Upper lobe of right lung (tissue), 1 donor: ENCODE results near the gene RIPOR3. TPM values are rescaled to one million over a fixed set of nuclear protein-coding genes. Genes with fewer than 3 reads are reported as not detected.
A peak's percentile ranks its signal among the peaks of the same experiment; 100 is the strongest.
"Not testable (repeated sequence)": the region's sequence is repeated elsewhere in the genome, so short reads cannot be mapped to it uniquely, and the experiment has no call there.

Experiments used
- ATAC-seq: fragments of 200-7000 bp; cut with Tn5 transposase; one replicate; pipeline ENCODE4 v1.9.1; 2020; ENCODE audit warnings: mild to moderate bottlenecking, moderate library complexity
- DNase-seq: peaks from one replicate; pipeline ENCODE4 v3.0.0-alpha.2; 2020
- H3K27ac ChIP-seq: fragments of 200-600 bp; one replicate; pipeline ENCODE4 v1.8.0; 2022
- H3K27me3 ChIP-seq: fragments of 200-600 bp; one replicate; pipeline ENCODE4 v1.8.0; 2022; ENCODE audit warnings: mild to moderate bottlenecking
- H3K36me3 ChIP-seq: fragments of 200-600 bp; one replicate; pipeline ENCODE4 v1.8.0; 2022
- H3K4me1 ChIP-seq: fragments of 200-600 bp; one replicate; pipeline ENCODE4 v1.8.0; 2022
- H3K4me3 ChIP-seq: fragments of 200-600 bp; one replicate; pipeline ENCODE4 v1.8.0; 2022; ENCODE audit warnings: mild to moderate bottlenecking
- H3K9me3 ChIP-seq: fragments of 200-600 bp; one replicate; pipeline ENCODE4 v1.8.0; 2022
- CTCF ChIP-seq: fragments of 200-600 bp; IDR thresholded peaks from one replicate; pipeline ENCODE4 v1.8.0; 2022; ENCODE audit warnings: antibody characterized with exemption
- intact Hi-C: fragments of 100-400 bp; cut with DNase I; formaldehyde crosslinking; loops from one replicate; pipeline ENCODE4 v1.11.0; 2022
- total RNA-seq: library from RNA; stranded (reverse); fragmentation: NEBNext Ultra II Directional; extraction: Animal tissue kit (Norgen Biotek cat#: 25700); gene quantifications from one replicate; pipeline ENCODE4 v1.2.1, GENCODE V29; 2021
- donor health status: DM: no; HTN: yes; CAD: no; lungs with severe emphysema.

Gene RIPOR3
- total RNA-seq, 1 donor from 2014 or later = 6.8 TPM

- intact Hi-C loops = no loop called here
- no peak for TF ChIP-seq CTCF
- Histone ChIP-seq H3K27ac (no peak overlapping the region), H3K4me1 (no peaks in the 10 kb centered on the region), H3K9me3 (no peaks in the 10 kb centered on the region), H3K36me3 (no peaks in the 10 kb centered on the region), H3K4me3 (no peak overlapping the region), H3K27me3 (peaks cover 7% of the 10 kb centered on the region)
- DNase-seq = no peak
- no peak for ATAC-seq
These were observed 25.2 kb upstream of the RIPOR3 start for GRCh38 chr20:50716518-50716917.

- DNase-seq (no peak), ATAC-seq (peak; percentile 78)
- TF ChIP-seq CTCF = no peak
- Histone ChIP-seq H3K27me3 (peaks cover 7% of the 10 kb centered on the region), H3K4me1 (no peaks in the 10 kb centered on the region), H3K27ac (no peak overlapping the region), H3K4me3 (no peak overlapping the region), H3K9me3 (no peaks in the 10 kb centered on the region), H3K36me3 (no peaks in the 10 kb centered on the region)
- intact Hi-C loops = no loop called here
These were observed 24.4 kb upstream of the RIPOR3 start for GRCh38 chr20:50715694-50716093.

DNA sequence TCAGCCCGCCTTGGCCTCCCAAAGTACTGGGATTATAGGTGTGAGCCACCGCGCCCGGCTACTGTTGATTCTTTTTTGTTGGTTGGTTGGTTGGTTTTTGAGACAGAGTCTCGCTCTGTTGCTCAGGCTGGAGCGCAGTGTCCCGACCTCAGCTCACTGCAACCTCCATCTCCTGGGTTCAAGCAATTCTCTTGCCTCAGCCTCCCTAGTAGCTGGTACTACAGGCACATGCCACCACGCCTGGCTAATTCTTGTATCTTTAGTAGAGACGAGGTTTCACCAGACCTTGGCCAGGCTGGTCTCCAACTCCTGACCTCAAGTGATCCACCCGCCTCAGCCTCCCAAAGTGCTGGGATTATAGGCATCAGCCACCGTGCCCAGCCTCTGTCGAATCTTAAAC is 23.1 kb upstream of the RIPOR3 start:
- H3K4me1 ChIP-seq, intact Hi-C loops, H3K27me3 ChIP-seq, H3K27ac ChIP-seq, H3K9me3 ChIP-seq, ATAC-seq, H3K4me3 ChIP-seq, H3K36me3 ChIP-seq: not testable (repeated sequence)
- DNase-seq = peak; percentile 43

DNA sequence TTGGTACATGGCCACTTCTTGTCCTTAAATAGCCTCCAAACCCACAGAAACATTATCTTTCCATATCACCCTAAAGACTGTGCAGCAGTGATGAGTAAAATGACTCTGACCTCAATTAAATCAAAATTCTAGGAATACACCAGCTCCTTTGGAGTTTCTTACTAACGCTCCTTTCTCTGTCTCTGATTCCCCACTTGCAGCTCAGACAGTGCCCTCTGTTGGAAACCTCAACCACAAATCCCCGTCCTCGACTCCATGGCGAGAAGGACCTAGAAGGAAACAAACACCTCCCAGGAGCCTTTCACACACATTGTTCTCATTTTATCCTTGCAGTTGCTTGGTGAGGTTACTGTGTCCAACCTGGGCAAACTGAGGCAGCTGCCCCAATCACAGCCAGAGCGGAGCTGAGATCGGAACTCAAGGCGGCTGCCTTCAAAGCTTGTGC is 22.3 kb upstream of the RIPOR3 start:
- intact Hi-C loops = no loop called here
- Histone ChIP-seq H3K4me1 (peaks cover 2% of the 10 kb centered on the region), H3K27me3 (peaks cover 7% of the 10 kb centered on the region), H3K36me3 (no peaks in the 10 kb centered on the region), H3K27ac (no peak overlapping the region), H3K9me3 (no peaks in the 10 kb centered on the region), H3K4me3 (no peak overlapping the region)
- peak; percentile 41 for TF ChIP-seq CTCF
- DNase-seq = no peak
- ATAC-seq = peak; percentile 11

- Histone ChIP-seq H3K27ac (no peak overlapping the region), H3K4me1 (peaks cover 2% of the 10 kb centered on the region), H3K27me3 (peaks cover 7% of the 10 kb centered on the region), H3K36me3 (no peaks in the 10 kb centered on the region), H3K4me3 (no peak overlapping the region), H3K9me3 (no peaks in the 10 kb centered on the region)
- TF ChIP-seq CTCF = no peak
- ATAC-seq = no peak
- intact Hi-C loops = no loop called here
- DNase-seq = peak; percentile 23
These were observed 21.7 kb upstream of the RIPOR3 start for GRCh38 chr20:50712771-50713656.

GRCh38 chr20:50711113-50711825 is 19.9 kb upstream of the RIPOR3 start:
- no peak for DNase-seq
- intact Hi-C loops = no loop called here
- ATAC-seq = peak; percentile 6
- Histone ChIP-seq H3K4me1 (peaks cover 2% of the 10 kb centered on the region), H3K4me3 (no peak overlapping the region), H3K36me3 (no peaks in the 10 kb centered on the region), H3K27me3 (peaks cover 7% of the 10 kb centered on the region), H3K9me3 (no peaks in the 10 kb centered on the region), H3K27ac (peak overlapping the region; percentile 6)
- TF ChIP-seq CTCF = no peak
